NCI-H2029 (cell line): ENCODE results near the gene SLC7A11.

ENCODE experiments used
- DNase-seq: peaks from one replicate; lab custom pipeline; 2025; lab: John Stamatoyannopoulos, UW

The SLC7A11 gene

GRCh38 chr4:138205531-138206233, 36.5 kb downstream of the SLC7A11 start:
- DNase-seq, result no peak

GRCh38 chr4:138204507-138204906, 37.6 kb downstream of the SLC7A11 start:
- peak; percentile 85 for DNase-seq

GRCh38 chr4:138202686-138203085, 39.5 kb downstream of the SLC7A11 start:
- DNase-seq, result peak; percentile 46

DNA sequence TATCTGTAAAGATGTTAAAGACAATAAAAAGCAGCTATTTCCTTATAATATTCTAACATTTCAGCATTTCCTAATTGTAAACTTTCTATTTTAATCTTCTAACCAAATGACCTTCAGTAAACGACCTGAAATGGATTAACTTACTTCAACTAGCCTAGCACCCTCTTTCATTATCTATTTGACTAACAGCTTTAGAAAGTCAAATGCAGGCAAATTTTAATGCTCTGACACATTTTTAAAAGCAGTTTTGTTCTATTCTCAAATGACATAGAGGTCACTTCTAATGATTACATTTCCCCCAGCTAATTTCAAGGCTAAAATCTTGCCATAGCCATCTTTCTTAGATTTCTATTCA, 41.9 kb downstream of the SLC7A11 start:
- DNase-seq, result no peak

- DNase-seq, result peak; percentile 86
Measured at GRCh38 chr4:138199568-138200235, 42.4 kb downstream of the SLC7A11 start.

GRCh38 chr4:138196153-138196552, 46.0 kb downstream of the SLC7A11 start:
- DNase-seq, result no peak

- no peak for DNase-seq
Measured at GRCh38 chr4:138193963-138194362, 48.2 kb downstream of the SLC7A11 start.

- no peak for DNase-seq
Measured at GRCh38 chr4:138192113-138192512, 50.0 kb downstream of the SLC7A11 start.

- no peak for DNase-seq
Measured at GRCh38 chr4:138190452-138190858, 51.7 kb downstream of the SLC7A11 start.

GRCh38 chr4:138189206-138189605, 52.9 kb downstream of the SLC7A11 start:
- no peak for DNase-seq

- DNase-seq, result peak; percentile 37
Measured at GRCh38 chr4:138188406-138189084, 53.6 kb downstream of the SLC7A11 start.

GRCh38 chr4:138185859-138186645, 56.1 kb downstream of the SLC7A11 start:
- DNase-seq, result no peak

DNA sequence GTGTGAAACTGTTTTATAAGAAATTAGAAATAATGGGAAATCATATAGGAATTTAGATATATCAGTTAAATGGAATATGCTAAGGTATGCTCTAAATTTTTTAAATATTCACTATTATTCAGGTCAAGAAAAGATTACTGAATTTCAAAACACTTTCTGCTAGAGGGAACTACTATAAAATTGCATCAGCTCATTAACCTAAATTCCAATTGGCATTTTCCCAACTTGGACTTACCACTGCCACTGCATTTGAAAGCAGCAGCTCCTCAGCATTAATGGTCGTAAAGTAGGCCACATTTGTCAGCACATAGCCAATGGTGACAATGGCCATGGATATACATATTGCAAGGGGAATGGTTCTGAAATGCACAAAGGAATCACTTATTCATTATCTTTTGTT, 57.3 kb downstream of the SLC7A11 start:
- no peak for DNase-seq

DNA sequence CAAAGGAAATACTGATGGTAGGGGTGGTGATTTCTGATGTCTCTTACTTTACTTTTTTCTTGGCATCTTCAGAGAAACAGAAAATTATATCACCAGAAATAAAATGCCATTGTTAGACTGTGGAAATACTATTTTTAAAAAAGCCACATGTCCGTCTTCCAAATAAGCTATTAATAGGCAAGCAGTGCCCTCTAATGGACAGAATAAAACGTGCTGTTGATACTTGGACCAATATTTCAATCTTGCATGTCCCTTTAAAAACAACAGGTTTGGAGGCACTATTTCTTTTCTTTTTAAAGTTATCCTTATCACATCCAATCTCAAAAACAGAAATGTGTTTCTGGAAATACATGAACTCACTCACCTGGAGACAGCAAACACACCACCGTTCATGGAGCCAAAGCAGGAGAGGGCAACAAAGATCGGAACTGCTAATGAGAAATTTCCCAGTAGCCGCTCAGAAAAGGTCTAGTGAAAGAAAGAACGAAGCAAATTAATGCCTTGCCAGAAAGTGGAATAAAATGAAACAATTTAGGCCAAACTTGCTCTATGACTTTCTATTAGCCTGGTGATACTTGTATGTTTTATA, 59.2 kb downstream of the SLC7A11 start:
- DNase-seq, result no peak

GRCh38 chr4:138181287-138181686, 60.9 kb downstream of the SLC7A11 start:
- no peak for DNase-seq

DNA sequence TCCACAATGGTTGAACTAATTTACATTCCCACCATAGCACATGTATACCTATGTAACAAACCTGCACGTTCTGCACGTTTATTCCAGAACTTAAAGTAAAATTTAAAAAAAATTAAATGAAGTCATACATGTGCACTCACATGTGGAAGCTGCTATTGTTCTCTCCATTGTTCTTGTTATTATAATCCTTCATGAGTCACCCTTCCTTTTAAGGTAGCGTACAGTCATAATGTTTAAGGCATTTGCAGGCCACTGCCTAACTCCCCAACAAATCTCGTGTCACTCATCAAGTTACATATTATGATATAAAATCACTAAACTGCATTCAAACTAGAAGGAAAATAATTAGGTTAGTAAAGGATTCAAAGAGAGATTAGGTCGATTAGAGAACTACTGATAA, 63.6 kb downstream of the SLC7A11 start:
- no peak for DNase-seq

- no peak for DNase-seq
Measured at GRCh38 chr4:138177278-138177968, 64.7 kb downstream of the SLC7A11 start.

DNA sequence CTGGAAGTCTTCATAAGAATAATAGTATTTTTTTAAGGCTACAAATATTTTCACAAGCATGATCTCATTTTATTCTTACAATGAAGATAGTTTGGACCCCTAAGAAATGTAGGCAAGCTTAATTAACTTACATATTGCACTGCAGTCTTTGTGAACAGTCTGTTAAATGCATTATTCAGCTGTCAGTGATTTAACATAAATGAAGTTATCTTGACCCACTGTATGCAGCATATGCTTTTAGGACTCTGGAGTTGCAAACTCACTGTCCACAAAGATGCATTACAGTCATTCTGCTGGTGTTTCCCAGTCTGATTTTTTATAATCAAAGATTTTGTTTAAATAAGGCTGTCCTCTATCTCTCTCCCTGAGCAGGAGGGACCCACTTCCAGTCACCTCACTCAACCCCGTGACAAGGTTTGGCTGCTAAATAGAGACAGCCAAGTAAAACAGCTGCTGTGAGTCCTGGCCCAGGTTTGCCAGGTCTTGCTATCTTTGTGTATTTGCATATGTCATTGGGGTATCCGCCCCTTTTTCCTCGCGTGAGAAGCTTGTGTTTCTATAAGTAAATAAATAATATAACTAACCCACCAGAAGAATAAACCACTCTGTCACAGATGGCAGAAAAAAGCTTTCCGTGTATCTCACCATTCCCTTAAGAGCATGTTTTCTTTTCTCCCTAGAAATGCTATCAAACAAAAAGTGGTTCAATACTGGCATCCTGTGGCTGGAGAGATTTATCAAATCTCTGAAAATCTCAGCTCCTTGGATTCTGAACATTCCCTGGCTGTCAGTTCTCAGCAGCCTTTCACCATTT, 67.0 kb downstream of the SLC7A11 start:
- DNase-seq, result peak; percentile 62

- no peak for DNase-seq
Measured at GRCh38 chr4:138164208-138164607, 77.9 kb downstream of the SLC7A11 start.

GRCh38 chr4:138163171-138163570, 79.0 kb downstream of the SLC7A11 start:
- no peak for DNase-seq

DNA sequence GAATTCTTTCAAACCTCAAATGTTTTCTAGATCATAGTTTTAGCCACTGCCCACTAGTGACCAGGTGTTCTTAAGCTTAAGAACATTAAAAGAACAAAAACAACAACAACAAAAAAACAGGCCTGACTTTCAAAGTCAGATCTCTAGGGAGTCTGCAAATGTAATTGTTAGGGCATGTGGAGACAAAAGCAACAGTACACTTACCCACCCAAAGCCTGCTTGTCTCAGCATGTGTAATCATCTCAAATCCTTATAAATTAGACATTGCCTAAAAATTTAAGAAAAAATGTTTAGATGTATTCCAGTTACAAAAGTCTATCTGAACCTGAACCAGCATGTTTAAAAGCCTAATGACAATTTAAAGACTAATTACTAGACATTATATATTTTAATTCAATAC, 79.9 kb downstream of the SLC7A11 start:
- no peak for DNase-seq
